SK-N-DZ (cell line): ENCODE results near the gene BIRC5.
A peak's percentile ranks its signal among the peaks of the same experiment; 100 is the strongest.
"Not testable (repeated sequence)": the region's sequence is repeated elsewhere in the genome, so short reads cannot be mapped to it uniquely, and the experiment has no call there.

Source experiments
- DNase-seq: peaks from one replicate; pipeline ENCODE4 v3.0.0-alpha.2; 2015; ENCODE audit warnings: low spot score

Gene BIRC5

GRCh38 chr17:78238823-78239488 is 24.9 kb downstream of the BIRC5 start:
- peak; percentile 22 for DNase-seq

GRCh38 chr17:78239489-78239931 is 25.5 kb downstream of the BIRC5 start:
- peak; percentile 16 for DNase-seq

DNA sequence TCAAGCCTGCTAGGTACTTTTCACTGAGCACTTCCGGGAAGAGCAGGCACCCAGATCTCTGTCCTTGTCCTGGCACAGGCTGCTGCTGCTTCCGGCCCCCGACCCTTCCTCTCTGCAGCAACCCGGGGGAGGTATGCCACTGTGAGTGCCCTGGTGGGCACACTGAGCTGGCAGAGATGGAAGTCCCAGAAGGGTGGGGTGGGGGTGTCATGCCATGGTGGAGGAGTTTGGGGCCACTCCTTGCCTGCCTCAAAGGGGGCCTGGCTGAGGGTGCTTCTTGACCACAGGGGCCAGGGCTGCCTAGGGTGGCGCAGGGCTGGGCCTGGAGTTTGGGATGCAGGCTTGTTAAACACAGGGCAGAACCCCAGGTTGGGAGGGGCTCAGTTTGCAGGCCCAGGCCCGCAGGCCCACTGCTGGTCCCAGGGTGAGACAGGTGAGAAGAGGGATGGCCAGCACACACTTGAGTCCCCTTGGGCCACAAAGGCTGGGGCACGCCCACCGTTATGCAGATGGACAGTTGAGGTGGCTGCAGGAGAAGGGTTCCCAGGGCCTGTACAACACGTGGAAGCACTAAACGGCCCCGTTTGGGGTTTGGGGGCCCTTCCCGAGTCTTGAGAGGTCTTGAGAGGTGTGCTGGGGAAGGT is 26.1 kb downstream of the BIRC5 start:
- no peak for DNase-seq

GRCh38 chr17:78240839-78241238 is 26.8 kb downstream of the BIRC5 start:
- DNase-seq = no peak

DNA sequence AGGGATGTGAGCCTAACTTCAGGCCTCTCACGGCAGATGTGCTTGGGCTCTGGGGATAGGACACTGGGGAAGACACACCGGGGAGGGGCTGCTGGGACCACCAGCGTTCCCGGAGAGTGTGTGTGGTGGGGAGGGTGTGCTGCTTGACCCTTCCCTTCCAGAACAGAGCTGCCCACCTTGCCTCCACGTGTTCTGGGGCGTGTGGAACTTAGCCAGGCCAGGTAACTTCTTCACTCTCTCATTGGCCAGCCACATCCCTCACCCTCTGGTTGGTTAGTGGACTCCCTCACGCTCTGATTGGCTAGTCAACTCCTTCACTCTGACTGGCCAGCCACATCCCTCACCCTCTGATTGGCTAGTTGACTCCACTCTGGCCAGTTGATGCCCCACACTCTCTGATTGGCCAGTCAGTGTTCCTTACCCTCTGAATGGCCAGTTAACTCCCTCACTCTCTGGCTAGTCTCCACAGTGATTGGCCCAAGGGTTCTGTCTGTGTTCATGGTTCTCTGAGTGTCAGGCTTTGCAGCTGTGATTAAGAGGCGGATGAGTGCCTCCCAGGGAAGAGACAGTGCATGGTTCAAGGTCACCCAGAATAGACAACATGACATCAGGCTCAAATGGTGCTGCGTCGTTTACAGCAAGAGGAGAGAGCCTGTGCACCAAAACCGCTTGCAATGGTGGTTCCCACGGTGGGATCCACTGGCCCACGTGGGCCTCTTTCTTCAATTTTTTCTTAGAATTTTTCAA is 27.4 kb downstream of the BIRC5 start:
- DNase-seq = peak; percentile 96

DNA sequence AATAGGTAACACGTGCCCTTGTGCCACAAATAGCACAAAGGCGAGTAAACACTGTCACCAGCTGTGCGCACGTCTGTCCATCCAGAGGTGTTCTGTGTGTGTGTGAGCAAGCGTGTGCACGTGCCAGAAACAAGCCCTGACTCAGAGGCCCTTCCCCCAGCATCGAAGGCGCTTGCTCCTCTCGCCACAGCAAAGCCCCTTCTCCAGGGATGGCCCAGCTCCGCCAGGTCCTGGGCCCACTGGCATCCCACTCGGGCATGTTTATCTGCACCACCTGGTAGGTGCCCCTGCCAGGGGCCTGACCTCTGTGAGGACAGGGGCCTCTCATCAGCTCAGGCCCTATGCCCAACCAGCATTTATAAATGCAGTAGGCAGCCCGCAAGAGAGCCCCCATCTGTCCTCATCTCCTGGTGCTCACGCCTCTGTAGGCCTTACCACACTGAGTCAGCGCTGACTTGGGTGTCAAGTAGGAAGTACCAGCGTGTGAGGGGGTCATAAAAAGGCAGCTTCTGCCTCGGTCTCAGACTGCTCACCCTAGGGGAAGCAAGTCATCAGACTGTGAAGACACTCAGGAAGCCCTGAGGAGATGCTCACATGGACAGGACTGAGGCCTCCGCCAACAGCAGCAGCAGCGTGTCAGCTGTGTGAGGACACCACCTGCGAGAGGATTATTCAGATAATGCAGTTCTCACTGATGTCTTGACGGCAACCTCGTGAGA is 28.1 kb downstream of the BIRC5 start:
- DNase-seq = peak; percentile 13

DNA sequence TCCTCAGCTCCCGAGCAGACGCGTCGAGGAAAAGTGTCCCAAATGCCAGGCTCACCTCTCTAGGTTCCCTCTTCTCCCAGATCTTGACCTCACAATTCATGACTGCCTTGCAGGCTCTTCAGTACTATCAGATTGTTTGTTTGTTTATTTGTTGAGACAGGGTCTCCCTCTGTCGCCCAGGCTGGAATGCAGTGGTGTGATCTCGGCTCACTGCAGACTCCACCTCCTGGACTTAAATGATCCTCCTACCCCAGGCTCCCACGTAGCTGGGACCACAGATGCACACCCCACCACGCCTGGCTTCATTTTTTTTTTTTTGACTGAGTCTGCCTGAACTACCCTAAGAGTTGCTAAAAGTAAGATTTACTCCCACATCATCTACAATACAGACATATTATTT is 33.3 kb downstream of the BIRC5 start:
- no peak for DNase-seq

GRCh38 chr17:78248051-78248914 is 34.2 kb downstream of the BIRC5 start:
- no peak for DNase-seq

GRCh38 chr17:78249074-78249817 is 35.2 kb downstream of the BIRC5 start:
- no peak for DNase-seq

DNA sequence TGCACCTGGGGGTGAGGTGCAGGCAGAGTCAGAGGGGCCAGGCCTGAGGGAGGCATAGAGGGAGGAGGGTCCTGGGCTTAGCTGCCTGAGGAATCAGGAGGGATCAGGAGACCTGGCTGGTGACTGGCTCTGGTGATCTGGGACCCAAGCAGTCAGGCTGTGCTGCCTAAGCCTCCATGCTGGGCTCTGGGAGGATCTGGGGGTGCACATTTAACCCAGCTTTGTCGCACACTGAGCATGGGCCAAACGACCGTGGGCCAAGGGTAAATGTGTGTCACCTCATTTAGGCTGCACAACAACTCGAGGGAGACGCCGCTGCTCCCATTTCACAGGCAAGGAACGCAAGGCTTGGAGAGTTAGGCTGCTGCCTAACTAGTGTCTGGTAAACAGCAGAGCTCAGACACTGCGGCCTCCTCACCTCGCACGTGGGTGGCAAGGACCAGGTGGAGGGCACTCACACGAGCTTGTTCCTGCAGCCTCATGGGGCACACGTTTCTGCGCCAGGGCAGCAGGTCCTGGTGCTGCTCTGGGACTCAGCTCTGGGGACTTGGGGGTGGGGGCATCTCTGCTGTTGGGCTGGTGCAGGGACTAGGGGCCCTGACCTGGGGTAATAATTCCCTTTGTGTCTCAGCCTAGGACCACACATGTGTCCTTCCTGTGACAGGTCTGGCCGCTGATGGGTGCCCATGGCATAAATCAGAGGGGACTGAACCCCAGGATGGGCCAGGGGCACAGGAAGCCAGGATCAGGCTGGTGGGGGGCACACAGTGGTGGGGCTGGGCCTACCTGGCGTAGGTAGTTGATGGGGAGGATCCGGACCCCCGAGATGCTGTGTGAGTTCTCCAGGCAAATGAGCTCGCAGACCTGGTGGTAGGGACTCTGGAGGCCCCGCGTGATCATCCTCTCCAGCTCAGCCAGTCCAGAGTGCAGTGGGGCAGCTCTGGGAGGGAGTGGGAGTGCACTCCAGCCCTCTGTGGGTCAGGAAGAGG is 36.1 kb downstream of the BIRC5 start:
- no peak for DNase-seq

- peak; percentile 91 for DNase-seq
Observed at GRCh38 chr17:78250891-78251772, 37.1 kb downstream of the BIRC5 start.

DNA sequence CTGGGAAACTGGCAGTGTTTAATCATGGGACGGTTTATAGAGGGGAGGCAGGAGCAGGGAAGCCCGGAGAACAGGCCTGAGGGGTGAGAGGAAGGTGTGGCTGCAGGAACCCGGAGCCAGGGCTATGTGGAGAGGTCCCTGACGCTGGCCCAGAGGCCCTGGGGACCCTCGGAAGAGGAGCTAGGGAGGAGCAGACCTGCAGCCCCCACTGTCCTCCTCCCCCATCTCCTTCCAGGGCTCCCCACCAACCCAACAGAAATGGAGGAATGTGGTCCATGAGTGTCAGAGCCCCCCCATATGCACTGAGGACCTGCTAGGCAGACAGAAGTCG is 37.7 kb downstream of the BIRC5 start:
- no peak for DNase-seq

DNA sequence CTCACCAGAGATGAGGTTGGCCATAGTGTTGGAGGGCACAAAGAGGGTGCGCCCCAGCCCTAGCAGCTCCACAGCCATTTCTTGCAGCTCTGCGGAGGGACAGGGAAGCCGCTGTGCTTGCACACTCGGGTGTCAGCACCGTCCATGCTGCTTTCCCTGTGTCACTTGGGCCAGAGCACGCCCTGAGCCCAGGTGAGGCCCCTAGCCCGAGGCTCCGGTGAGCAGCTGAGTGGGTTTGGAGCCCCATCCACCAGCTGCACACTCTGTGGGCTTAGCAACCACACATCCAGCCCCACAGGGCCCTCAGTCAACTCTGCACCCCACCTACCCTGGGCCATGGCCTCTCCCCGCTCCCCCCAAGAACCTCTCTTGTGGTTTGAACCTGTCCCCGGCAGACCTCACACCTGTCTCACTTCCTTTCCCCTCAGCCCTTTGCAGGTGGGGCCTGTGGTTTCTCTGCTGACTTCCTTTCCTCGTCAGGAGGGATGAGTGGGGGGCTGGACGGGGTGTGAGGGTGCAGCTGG is 38.1 kb downstream of the BIRC5 start:
- no peak for DNase-seq

GRCh38 chr17:78252701-78253635 is 38.9 kb downstream of the BIRC5 start:
- DNase-seq = no peak

- DNase-seq = not testable (repeated sequence)
Observed at GRCh38 chr17:78253636-78253945, 39.5 kb downstream of the BIRC5 start.

DNA sequence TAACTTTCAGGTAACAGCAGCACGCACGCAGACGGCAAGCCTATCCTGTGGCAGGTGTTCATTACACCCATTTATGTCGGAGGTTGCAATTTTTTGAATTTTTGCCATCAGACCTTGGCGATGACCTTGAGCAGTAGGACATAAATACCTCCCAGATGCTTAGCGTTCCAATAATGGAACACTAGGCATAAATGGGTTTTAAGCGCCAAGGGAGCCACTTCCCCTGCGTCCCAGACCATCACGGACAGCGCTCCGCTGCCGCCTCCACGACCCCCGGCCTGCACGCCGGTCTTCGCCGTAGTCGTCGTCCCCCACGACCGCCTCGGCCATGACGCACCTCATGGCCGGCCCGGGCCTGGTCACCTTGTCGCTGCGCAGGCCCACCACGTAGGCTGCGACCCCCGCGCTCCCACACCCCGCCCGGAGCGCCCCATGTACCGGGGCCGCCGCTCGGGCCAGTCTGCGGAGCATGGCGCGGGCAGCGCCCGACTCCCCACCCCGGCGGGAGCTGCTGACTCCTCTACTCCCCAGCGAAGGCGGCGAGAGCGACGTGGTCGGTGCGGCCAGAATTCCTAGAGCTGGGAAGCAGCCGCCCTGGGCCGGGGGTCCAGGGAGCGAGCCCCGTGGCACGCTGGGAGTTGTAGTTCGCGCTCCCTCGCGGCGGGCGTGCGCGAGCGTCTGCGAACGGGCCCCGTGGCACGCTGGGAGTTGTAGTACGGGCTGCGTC is 40.1 kb downstream of the BIRC5 start:
- DNase-seq = peak; percentile 92
